Measurements from ENCODE around the gene MSMO1. TPM values are rescaled to one million over a fixed set of nuclear protein-coding genes. Genes with fewer than 3 reads are reported as not detected.

MSMO1 gene
- total RNA-seq, 4 donors from 2014 or later, result 10.8 to 17.4 (median 12.4) TPM

- H3K36me3 ChIP-seq, result peaks cover 4 to 12% (median 8%) of the 10 kb centered on the region in 4 donors
- no peak overlapping the region for H3K27ac ChIP-seq (replicated peaks in 1 of 4)
- H3K4me3 ChIP-seq, result no peak overlapping the region
- peaks cover 0 to 15% (median 14%) of the 10 kb centered on the region in 4 donors for H3K4me1 ChIP-seq
- intact Hi-C loops (cut with DNase I), result no loop called here
- H3K9me3 ChIP-seq, result no peaks in the 10 kb centered on the region
- WGBS, result 92% methylated on average over 1 of the region's 1 CpG
- H3K27me3 ChIP-seq, result no peaks in the 10 kb centered on the region
- TF ChIP-seq POLR2A (IDR thresholded peaks at IDR 0.05; ENCODE audit: low read depth) (no peak), POLR2AphosphoS5 (IDR thresholded peaks at IDR 0.05) (no peak), CTCF (IDR thresholded peaks at IDR 0.05) (no peak), EP300 (IDR thresholded peaks at IDR 0.05) (no peak)
- no peak for DNase-seq (ENCODE audit: extremely low spot score)
Observed at GRCh38 chr4:165302658-165303057, 24.8 kb upstream of the MSMO1 start.

- Histone ChIP-seq H3K36me3 (peaks cover 0 to 23% (median 7%) of the 10 kb centered on the region in 4 donors), H3K27ac (replicated peaks in 1 of 4) (no peak overlapping the region), H3K4me1 (no peaks in the 10 kb centered on the region), H3K9me3 (no peaks in the 10 kb centered on the region), H3K4me3 (no peak overlapping the region), H3K27me3 (no peaks in the 10 kb centered on the region)
- WGBS, result 79% methylated on average over 1 of the region's 1 CpG
- no peak for DNase-seq (ENCODE audit: extremely low spot score)
- no peak for TF ChIP-seq POLR2AphosphoS5 (IDR thresholded peaks at IDR 0.05)
- TF ChIP-seq EP300 (IDR thresholded peaks at IDR 0.05), result no peak
- no peak for TF ChIP-seq POLR2A (IDR thresholded peaks at IDR 0.05; ENCODE audit: low read depth)
- TF ChIP-seq CTCF (IDR thresholded peaks at IDR 0.05), result no peak
- intact Hi-C loops (cut with DNase I), result no loop called here
Observed at GRCh38 chr4:165308166-165308565, 19.3 kb upstream of the MSMO1 start.

GRCh38 chr4:165308606-165309005 is 18.9 kb upstream of the MSMO1 start:
- Histone ChIP-seq H3K27me3 (no peaks in the 10 kb centered on the region), H3K36me3 (peaks cover 0 to 23% (median 7%) of the 10 kb centered on the region in 4 donors), H3K9me3 (no peaks in the 10 kb centered on the region), H3K27ac (replicated peaks in 1 of 4) (no peak overlapping the region), H3K4me1 (no peaks in the 10 kb centered on the region), H3K4me3 (no peak overlapping the region)
- 100% methylated on average over 2 of the region's 2 CpGs for WGBS
- TF ChIP-seq POLR2A (IDR thresholded peaks at IDR 0.05; ENCODE audit: low read depth), result no peak
- no peak for TF ChIP-seq EP300 (IDR thresholded peaks at IDR 0.05)
- no peak for TF ChIP-seq CTCF (IDR thresholded peaks at IDR 0.05)
- no peak for TF ChIP-seq POLR2AphosphoS5 (IDR thresholded peaks at IDR 0.05)
- DNase-seq (ENCODE audit: extremely low spot score), result no peak
- intact Hi-C loops (cut with DNase I), result no loop called here

GRCh38 chr4:165309456-165309855 is 18.0 kb upstream of the MSMO1 start:
- H3K36me3 ChIP-seq, result peaks cover 0 to 23% (median 7%) of the 10 kb centered on the region in 4 donors
- WGBS, result over 99% methylated on average over 4 of the region's 4 CpGs
- no peak for TF ChIP-seq POLR2AphosphoS5 (IDR thresholded peaks at IDR 0.05)
- TF ChIP-seq EP300 (IDR thresholded peaks at IDR 0.05), result no peak
- no peak for TF ChIP-seq CTCF (IDR thresholded peaks at IDR 0.05)
- H3K9me3 ChIP-seq, result no peaks in the 10 kb centered on the region
- no peaks in the 10 kb centered on the region for H3K4me1 ChIP-seq
- H3K4me3 ChIP-seq, result no peak overlapping the region
- DNase-seq (ENCODE audit: extremely low spot score), result no peak
- no peaks in the 10 kb centered on the region for H3K27me3 ChIP-seq
- H3K27ac ChIP-seq (replicated peaks in 1 of 4), result no peak overlapping the region
- intact Hi-C loops (cut with DNase I), result no loop called here

GRCh38 chr4:165312506-165312905 is 15.0 kb upstream of the MSMO1 start:
- WGBS, result 79% methylated on average over 2 of the region's 2 CpGs
- no peaks in the 10 kb centered on the region for H3K9me3 ChIP-seq

More at GRCh38 chr4:165312506-165312905, 15.0 kb upstream of the MSMO1 start:
- Histone ChIP-seq H3K36me3 (peaks cover 0 to 26% (median 7%) of the 10 kb centered on the region in 4 donors), H3K4me3 (no peak overlapping the region), H3K27me3 (no peaks in the 10 kb centered on the region), H3K27ac (replicated peaks in 1 of 4) (no peak overlapping the region), H3K4me1 (no peaks in the 10 kb centered on the region)
- DNase-seq (ENCODE audit: extremely low spot score), result no peak
- no peak for TF ChIP-seq EP300 (IDR thresholded peaks at IDR 0.05)
- no peak for TF ChIP-seq POLR2A (IDR thresholded peaks at IDR 0.05; ENCODE audit: low read depth)
- TF ChIP-seq POLR2AphosphoS5 (IDR thresholded peaks at IDR 0.05), result no peak
- TF ChIP-seq CTCF (IDR thresholded peaks at IDR 0.05), result no peak
- intact Hi-C loops (cut with DNase I), result no loop called here

All from esophagus muscularis mucosa (tissue), 4 donors.